HUDEP-2 (cell line): ENCODE measurements around the gene ROCK2.

Source experiments
- DNase-seq, 76 experiments: peaks; one replicate each; lab custom pipeline; 2025; ENCODE audit not compliant: unreplicated experiment in 76 of 76; lab: John Stamatoyannopoulos, UW

ROCK2 gene

DNA sequence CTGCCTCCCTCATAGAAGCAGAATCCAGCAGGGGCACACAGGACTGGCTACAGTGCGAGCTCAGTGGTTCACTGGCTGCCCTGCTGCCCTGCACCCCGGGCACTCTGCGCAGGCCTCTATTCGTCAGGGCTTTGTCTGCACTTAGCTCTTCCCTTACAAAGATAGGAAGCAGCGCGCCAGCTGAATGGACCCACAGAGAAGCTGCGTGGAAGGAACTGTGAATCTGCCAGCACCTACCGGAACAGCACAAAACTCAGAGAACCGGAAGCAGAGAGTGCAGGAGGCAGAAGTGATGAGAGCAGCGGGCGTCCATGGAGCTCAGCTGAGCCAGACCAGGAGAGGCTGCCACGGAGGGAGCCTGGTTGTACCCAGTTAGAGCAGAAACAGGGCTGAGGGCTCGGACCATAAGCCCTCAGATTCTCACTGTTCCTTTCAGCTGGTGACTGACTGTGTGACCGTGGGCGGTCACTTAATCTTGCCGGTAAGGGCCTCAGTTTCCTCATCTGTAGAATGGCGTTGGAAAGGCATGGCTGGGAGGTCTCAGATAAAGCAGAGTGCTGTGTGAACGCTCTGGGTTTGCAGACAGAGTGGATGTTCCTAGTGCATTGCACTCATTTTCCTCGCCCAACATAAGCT lies 212.3 kb downstream of the ROCK2 start:
- no peak for DNase-seq

DNA sequence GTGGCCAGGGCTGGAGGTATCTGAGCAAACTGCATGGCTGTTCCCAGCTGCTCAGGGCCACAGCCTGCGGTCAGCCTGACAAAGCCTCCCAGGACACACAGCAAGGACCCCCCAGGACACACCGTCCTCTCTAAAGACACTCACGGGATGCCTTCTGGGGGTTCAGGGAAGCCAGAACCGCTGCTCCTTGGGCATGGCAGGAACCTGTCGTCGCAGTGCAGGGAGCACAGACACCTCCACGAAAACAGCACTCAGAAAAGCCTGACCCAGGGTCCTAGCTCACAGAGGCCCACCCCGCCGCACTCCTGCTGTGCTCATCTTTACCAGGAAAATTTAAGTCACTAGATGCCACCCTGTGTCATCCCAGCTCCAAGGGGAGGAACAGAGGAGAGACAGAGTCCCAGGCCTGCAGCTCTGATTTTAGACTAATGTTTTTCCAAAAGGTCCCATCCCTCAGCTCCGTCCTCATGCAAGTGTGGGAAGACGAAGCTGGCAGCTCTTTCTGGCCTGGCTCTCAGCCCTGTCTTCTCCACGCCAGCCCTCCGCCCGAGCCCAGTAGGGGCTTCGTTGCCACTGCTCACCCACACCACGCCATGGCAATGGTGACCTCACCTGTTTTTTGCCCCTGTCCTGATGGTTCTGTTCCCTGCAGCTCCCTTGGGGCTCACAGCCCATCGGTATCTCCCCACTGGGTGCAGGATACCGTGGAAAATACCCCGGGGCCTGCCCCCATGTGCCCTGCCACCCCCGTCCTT lies 213.1 kb downstream of the ROCK2 start:
- DNase-seq: no peak
